ENCODE measurements around the gene FAM221B.

Gene FAM221B, protein sequence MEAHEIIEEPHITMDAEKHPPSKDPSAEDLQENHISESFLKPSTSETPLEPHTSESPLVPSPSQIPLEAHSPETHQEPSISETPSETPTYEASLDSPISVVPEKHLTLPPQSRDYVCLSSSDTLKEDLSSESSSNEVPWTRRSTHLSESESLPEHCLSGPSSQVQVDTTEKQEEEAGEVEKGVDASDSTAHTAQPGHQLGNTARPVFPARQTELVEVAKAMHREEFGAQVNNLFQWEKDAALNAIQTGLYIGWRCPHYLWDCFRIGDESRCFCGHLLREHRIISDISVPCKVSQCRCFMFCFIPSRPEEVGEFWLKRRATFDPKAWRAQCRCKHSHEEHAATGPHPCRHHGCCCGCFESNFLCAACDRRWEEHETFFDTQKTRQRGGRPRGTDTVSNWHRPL

GRCh38 chr9:35828716-35829083 is at the start of gene FAM221B:
FAM221B (minus strand) TSS chr9:35828732; CDS start chr9:35826161, 2,571 bp downstream.
- DNase-seq, result peak; percentile 66

GRCh38 chr9:35872505-35872904 is 44.0 kb upstream of the FAM221B start:
- DNase-seq, result no peak

DNA sequence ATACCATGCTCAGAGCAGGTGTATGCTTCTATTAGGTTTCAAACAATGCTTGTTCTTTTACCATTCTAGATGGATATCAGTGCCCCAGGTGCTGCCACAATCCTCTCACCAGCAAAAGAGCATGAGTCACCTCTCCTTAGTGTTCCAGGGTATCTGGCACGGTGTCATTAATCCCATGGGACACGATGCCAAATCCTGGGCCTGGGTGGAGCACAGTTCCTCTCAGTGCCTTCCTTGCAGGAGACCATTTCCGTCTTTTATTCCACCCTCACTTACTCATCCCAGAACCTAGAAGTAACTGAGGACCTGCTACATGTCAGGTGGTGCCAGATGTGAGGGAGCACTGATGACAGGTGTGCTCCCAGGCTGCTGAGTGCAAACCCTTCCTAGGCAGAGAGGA is 43.0 kb upstream of the FAM221B start:
- no peak for DNase-seq

- DNase-seq, result no peak
Observed at GRCh38 chr9:35870351-35870923, 41.9 kb upstream of the FAM221B start, which contains the start of gene OR13J1. OR13J1 (minus strand) TSS chr9:35870401; CDS start chr9:35870401, 0 bp downstream.

GRCh38 chr9:35869621-35870216 is 41.2 kb upstream of the FAM221B start:
- DNase-seq, result no peak

DNA sequence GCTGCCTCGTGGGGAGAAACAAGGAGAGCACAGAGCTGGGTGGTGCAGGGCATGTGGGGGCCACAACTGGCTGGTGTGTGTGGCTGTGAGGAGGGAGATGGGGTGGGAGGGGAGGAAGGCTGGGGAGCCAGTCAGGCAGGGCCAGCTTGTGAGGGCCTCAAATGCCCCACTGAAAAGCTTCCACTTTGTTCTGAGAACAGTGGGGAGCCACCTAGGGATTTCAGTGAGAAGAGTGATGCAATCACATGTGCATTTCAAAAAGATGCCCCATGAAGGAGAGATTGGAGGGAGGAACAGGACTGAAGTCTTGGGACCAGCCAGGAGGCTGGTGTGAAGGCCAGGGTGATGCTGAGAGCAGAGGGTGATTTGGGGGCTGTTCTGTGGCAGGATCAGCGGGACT is 40.4 kb upstream of the FAM221B start:
- no peak for DNase-seq

- no peak for DNase-seq
Observed at GRCh38 chr9:35867538-35867937, 39.0 kb upstream of the FAM221B start.

GRCh38 chr9:35864695-35865255 is 36.2 kb upstream of the FAM221B start:
- DNase-seq, result no peak

DNA sequence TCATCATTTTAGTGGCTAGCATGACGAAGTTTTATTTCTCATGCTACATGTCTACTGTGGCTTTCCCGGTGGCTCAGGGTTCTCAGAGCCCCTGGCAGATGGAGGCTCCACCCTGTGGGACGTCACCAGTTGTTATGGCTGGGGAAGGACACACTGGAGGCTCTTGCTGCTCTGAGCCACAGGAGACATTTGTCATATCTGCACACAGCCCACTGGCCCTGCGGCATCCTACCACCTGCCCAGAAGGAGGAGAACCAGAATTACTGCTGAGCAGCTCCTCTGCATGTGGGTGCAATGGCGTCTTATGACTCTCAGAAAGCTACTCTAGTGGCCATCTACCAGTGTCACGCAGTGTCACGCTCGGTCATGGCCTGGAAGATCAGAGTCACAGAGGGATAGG is 35.1 kb upstream of the FAM221B start:
- peak; percentile 21 for DNase-seq

DNA sequence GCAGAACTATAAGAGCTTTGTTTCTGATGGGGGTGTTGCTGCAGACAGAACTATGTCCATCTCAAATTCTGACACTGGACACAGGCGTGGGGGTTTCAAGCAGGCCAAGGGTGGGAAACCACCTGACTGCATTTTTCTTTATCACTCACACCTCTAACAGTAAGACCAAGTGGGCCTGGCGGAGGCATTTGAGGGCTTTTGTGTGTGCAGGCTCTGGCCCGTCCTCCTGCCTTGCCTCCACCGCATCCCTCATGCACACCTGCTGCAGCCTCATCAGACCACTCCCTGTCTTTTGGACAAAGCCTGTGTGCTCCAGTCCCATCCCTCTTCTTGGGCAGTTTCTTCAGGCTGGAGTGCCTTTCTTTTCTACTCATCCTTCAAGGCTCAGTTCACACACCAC is 33.8 kb upstream of the FAM221B start:
- no peak for DNase-seq

DNA sequence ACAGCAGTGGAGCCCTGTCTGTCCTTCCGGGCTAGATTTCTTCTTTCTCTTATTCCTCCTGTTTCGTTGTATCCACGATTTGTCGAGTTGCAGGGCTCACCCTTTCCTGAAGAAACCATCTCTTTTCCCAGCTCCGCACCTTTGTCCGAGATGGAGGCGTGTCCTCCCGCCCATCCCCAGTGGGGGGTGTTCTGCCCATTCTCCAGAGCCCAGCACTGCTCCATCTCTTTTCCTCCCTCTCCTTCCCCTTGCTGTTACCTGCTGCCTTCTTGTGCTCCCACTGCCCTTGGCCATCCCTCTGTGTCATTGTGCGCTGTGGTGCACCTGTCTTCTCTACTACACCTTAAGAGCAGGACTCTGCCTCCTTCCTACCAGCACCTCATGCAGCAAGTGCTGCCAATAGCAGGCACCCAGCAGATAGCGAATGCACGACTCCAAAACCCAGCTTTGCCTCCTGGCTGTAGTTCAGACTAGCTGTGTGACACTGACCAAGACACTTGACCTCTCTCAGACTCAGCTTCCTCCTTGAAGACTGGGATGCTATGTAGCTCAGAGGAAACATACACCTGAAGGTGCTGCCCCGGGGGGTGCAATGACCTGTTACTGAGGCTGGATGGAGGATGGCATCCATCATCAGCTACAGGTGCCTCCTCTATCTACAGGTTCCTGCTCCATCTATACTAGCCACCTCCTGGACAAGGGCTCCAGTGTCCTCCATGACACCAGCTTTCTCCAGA is 32.8 kb upstream of the FAM221B start:
- no peak for DNase-seq

DNA sequence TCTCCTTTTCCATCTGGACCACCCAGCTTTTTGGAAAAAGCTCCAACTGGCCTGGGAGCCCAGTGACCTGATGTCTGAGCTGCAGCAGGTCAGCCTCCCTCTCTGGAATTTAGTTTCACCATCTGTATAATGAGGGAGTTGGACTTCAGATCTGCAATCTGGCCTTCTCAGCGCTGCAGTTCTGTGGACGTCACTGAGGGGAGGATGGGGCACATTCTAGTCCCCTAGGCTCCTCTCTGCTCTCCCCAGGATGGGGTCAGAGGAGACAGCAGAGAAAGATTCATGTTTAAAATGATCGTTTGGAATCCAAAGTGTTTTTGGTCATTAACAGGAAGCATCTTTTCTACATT is 31.4 kb upstream of the FAM221B start:
- DNase-seq, result no peak

DNA sequence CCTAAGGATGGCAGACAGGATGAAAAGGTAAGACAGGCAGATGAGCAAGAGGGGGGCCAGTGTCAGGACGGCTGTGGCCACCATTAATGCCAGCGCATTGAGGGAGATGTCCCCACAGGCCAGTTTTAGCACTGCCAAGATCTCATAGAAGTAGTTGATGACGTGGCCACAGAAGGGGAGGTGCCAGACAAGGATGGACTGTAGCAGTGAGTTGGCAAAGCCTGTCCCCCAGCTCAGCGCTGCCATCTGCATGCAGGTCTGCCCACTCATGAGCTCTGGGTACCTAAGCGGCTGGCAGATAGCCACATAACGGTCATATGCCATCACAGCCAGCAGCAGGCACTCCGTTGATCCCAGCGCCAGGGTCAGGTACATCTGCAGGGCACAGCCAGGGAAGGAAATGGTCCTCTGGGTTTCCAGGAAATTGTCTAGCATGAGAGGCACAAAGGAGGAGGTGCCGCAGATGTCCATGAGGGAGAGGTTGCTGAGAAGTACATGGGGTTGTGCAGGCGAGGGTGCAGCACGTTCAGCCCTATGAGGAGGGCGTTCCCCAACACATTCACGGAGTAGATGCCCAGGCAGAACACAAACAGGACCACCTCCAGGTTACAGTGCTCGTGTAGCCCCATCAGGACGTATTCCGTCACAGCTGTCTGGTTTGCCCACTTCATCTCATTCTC is 30.9 kb upstream of the FAM221B start:
- no peak for DNase-seq

GRCh38 chr9:35858458-35858857 is 29.9 kb upstream of the FAM221B start:
- no peak for DNase-seq

DNA sequence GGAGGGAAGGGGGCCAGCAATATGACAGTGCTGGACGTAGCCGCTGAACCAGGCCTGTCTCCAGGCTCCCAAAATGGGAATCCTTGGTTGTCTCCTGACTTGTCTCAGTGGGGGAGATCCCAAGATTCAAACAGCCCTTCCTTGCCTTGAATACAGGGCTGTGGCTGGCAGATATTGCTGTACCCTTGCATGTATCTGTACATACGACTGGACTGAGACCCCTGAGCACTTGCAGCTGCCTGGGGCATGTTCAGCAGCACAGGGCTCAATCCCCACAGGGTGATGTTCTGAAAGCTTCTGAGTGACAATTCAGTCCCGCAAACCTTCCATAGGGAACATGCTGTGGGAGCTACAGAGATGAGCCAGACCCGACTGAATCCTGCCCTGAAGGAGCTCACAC is 28.4 kb upstream of the FAM221B start:
- DNase-seq, result no peak

- DNase-seq, result no peak
Observed at GRCh38 chr9:35856206-35856605, 27.7 kb upstream of the FAM221B start.

GRCh38 chr9:35854091-35854762 is 25.7 kb upstream of the FAM221B start:
- DNase-seq, result no peak

- DNase-seq, result no peak
Observed at GRCh38 chr9:35852876-35853865, 24.6 kb upstream of the FAM221B start.

- no peak for DNase-seq
Observed at GRCh38 chr9:35852267-35852815, 23.8 kb upstream of the FAM221B start.

GRCh38 chr9:35847792-35848572 is 19.4 kb upstream of the FAM221B start:
- no peak for DNase-seq
